Activated naive CD4-positive, alpha-beta T cell treated with anti-CD3 and anti-CD28 coated beads, Interleukin-2, amount 50 U/mL, for 16 hours (primary cell): Measurements from ENCODE around the gene ANKRD40.
"Not testable (repeated sequence)": the region's sequence is repeated elsewhere in the genome, so short reads cannot be mapped to it uniquely, and the experiment has no call there.

Experiments used
- DNase-seq: peaks from one replicate; pipeline ENCODE4 v3.0.0-alpha.2; 2020

Gene ANKRD40, protein sequence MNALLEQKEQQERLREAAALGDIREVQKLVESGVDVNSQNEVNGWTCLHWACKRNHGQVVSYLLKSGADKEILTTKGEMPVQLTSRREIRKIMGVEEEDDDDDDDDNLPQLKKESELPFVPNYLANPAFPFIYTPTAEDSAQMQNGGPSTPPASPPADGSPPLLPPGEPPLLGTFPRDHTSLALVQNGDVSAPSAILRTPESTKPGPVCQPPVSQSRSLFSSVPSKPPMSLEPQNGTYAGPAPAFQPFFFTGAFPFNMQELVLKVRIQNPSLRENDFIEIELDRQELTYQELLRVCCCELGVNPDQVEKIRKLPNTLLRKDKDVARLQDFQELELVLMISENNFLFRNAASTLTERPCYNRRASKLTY

GRCh38 chr17:50707289-50708049 lies at the start of gene ANKRD40:
ANKRD40 (minus strand) TSS chr17:50707914; CDS start chr17:50707654, 260 bp downstream.
- peak; percentile 89 for DNase-seq

DNA sequence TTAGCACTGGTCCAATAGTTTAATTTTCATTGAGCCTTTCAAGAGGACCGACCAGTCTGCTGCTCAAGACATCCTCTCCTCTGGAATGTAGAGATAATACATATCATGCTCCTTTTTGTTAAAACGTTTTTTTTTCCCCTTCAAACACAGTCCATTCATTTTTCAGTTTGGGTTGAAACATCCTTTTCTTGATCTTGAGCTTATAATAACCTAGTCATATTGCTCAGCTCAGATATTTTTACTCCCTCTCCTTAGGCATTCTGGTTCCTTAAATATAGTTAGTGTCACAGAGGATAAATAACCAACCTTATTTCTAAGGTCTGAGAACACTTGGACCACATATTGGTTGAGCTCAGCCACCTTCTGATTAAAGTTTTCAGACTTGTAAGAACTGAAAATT lies 46.8 kb upstream of the ANKRD40 start:
- no peak for DNase-seq

GRCh38 chr17:50749245-50749644 lies 41.5 kb upstream of the ANKRD40 start:
- DNase-seq, result no peak

- no peak for DNase-seq
Observed at GRCh38 chr17:50745631-50746030, 37.9 kb upstream of the ANKRD40 start.

- DNase-seq, result no peak
Observed at GRCh38 chr17:50739098-50739497, 31.4 kb upstream of the ANKRD40 start.

DNA sequence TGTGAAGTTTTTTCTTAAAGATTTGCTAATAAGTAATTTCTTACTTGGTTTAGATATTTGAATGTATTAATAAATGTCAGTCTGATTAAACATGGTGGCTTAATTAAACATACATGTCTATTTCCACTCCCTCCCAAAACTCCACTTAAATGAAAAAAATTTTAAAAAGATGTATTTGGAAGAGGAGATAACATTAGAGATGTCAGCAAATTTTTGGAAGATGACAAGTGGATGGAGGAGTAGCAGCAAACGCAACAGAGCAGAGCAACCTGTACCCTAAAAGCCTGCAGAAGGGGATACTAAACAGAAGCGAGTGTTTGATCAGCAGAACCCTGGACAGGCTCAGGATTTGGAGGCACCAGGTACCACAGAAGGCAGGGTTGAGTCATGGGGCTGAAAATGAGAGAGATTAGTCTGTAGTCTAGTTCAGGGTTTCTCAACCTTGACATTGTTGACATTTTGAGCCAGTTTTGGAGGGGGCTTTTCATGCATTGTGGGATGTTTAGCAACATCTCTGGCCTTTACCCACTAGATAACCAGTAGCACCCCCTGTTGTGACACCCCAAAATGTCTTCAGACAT lies 29.5 kb upstream of the ANKRD40 start:
- no peak for DNase-seq

- no peak for DNase-seq
Observed at GRCh38 chr17:50735287-50735686, 27.6 kb upstream of the ANKRD40 start.

DNA sequence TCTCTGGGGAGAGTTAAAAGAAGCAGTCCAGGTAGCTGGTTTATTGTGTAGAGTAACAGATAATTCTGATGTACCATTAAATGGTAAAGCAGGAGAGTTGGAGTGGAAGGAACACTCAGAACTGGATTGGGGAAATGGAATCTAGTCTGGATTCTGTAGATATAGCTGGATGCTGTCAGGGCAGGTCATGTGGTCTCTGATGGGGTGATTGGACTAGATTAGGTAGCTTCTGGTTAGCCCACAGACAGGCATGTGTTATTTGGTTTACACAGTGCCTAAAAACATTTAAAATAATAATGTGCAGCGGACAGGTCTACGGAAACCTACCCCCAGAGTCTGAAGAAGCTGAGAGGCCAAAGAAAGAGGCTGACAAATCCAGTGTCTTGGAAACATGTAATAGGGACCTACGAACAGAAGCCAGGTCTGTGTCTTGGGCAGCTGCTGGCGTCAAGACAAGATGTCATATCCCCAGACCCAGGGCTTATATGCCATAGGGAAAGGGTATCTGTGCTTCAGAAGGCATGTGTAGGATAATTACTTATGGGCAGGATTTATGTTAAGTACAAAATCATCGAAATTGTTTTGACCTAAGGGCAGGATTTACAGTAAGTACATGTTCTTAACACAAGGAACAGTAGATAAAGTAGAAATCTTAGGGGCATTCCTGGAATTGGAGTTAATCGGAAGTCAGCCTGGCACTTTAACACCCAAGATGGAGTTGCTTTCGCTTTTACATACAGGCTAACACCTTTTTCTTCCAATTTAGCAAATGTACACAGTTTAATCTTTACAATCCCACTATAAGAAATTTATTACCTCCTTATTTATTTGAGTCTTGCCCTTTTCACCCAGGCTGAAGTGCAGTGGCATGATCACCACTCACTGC lies 24.1 kb upstream of the ANKRD40 start:
- no peak for DNase-seq

GRCh38 chr17:50728881-50729765 lies 21.4 kb upstream of the ANKRD40 start:
- no peak for DNase-seq

DNA sequence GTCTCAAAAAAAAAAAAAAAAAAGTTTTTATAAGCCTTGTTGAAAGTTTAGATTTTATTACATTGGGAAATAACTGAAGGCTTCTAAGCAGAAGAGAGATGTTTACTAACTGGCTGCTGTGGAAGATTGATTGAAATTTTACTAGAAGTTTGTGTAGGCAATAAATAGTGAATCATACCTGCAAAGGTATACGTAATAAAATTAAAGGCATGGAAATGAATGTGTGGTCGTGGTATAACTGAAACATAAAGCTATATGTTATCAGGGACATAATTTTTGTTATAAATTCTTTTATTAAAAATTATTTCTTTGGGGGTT lies 20.4 kb upstream of the ANKRD40 start:
- DNase-seq, result no peak

GRCh38 chr17:50725769-50726655 lies 18.3 kb upstream of the ANKRD40 start:
- no peak for DNase-seq

- DNase-seq, result not testable (repeated sequence)
Observed at GRCh38 chr17:50724622-50725021, 16.9 kb upstream of the ANKRD40 start.

DNA sequence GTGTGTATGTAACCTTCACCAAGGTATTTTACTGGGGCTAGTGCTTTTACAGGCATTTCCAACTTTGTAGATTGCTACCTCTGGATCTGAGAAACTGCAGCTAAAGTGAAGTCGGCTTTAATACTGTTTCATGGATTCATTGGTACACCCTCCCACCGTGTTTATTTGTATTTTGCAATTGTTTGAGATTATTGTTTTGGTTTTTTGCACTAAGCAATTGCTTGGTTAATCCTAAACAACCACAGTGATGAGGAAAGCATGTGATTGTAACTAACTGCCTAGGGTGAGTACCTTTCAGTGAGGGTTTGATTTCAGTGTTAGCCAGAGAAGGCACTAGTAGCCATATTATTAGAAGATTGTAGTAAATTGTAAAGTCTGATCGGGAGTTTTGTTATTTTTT lies 15.0 kb upstream of the ANKRD40 start:
- no peak for DNase-seq

GRCh38 chr17:50721194-50722010 lies 13.7 kb upstream of the ANKRD40 start:
- no peak for DNase-seq

- DNase-seq, result no peak
Observed at GRCh38 chr17:50719924-50720794, 12.4 kb upstream of the ANKRD40 start.

- DNase-seq, result peak; percentile 93
Observed at GRCh38 chr17:50719144-50719923, 11.6 kb upstream of the ANKRD40 start, which contains the start of gene LUC7L3. LUC7L3 (plus strand) TSS chr17:50719603; CDS start chr17:50719733, 130 bp downstream.

GRCh38 chr17:50715471-50715870 lies 7.8 kb upstream of the ANKRD40 start:
- no peak for DNase-seq

- no peak for DNase-seq
Observed at GRCh38 chr17:50712641-50713040, 4.9 kb upstream of the ANKRD40 start.
